H1 (cell line): ENCODE measurements around the gene CEBPE. TPM values are rescaled to one million over a fixed set of nuclear protein-coding genes. Genes with fewer than 3 reads are reported as not detected.

Experiments
- CHD1 ChIP-seq: IDR thresholded peaks from 2 replicates; pipeline ENCODE4 v1.6.1; 2012; ENCODE audit warnings: low read depth, low read length, improper control_type of control experiment
- TBP ChIP-seq: IDR thresholded peaks from 2 replicates; pipeline ENCODE4 v1.6.1; 2011; ENCODE audit warnings: low read depth, low read length, improper control_type of control experiment
- polyA plus RNA-seq, 7 experiments: library from polyadenylated mRNA; depleted of rRNA in 3 of 7; stranded (reverse) in 5 of 7; unstranded in 2 of 7; fragments of >200 nt in 5 of 7; fragments of 200-250 nt in 2 of 7; gene quantifications; 1 replicate in 5 of 7; 2 replicates in 1 of 7; 4 replicates in 1 of 7; pipeline versions ENCODE4 v1.2.1 to v1.2.3, GENCODE V29; 2011 to 2013; ENCODE audit warnings: missing spikeins in 2 of 7, mixed read lengths in 2 of 7
- total RNA-seq: library from RNA; stranded (reverse); fragmentation: NEBNext Ultra II Directional; extraction: Animal tissue kit (Norgen Biotek cat#: 25700); gene quantifications from 2 replicates; pipeline ENCODE4 v1.2.1, GENCODE V29; 2021

The CEBPE gene
- total and polyA plus RNA-seq, 2 of the 8 experiments (the other 6 are each of a cell fraction or from before 2014, with no cell fraction given): 0.05 TPM; not detected in 1

DNA sequence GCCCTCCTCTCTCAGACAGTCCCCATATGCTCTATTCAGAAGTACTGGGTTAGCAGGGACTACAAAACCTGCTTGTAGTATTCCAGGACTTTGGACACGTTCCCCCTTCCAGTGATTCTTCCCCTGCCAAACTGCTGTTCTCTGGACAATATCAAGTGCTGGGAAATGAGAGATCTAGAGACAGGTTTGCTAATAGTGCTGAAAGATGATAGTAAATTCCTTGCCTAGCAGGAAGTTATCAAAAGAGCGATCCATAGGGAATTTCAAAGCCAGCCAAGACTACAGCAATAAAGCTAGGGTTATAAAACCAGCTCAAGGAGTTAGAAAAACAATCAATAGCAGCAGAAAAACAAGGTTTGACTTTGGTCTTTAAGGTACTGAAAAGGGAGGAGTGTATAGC is 49.2 kb upstream of the CEBPE start (continued):
- no peak for TF ChIP-seq CHD1
- TF ChIP-seq TBP: no peak
- TF ChIP-seq, all 59 proteins: peak for 0
